Stimulated activated CD8-positive, alpha-beta memory T cell treated with anti-CD3 and anti-CD28 coated beads, Interleukin-7, amount 100 ng/mL, for 1 hour (primary cell): ENCODE results near the gene KLHDC10.
"Not testable (repeated sequence)": the region's sequence is repeated elsewhere in the genome, so short reads cannot be mapped to it uniquely, and the experiment has no call there.

Experiments used
- DNase-seq, 2 donors: peaks; one replicate each; pipeline ENCODE4 v3.0.0-alpha.2; 2020; ENCODE audit warnings: low read depth in 2 of 2

Gene KLHDC10

DNA sequence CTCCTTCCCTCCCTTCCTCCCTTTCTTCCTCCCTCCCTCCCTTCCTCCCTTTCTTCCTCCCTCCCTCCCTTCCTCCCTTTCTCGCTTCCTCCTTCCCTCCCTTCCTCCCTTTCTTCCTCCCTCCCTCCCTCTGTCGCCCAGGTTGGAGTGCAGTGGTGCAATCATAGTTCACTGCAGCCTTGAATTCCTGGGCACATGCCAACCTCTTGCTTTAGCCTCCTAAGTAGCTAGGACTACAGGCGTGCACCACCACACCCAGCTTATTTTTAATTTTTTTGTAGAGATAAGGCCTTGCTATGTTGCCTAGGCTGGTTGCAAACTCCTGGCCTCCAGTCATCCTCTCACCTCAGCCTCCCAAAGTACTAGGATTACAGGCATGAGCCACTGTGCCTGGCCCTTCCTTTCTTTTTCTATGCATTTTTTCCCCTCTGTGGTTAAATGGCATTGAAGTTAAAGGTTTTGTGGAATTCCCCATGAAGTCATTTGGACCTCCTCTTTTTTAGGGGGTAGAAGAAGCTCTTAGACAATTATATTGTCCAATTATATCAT lies 9.6 kb downstream of the KLHDC10 start:
- DNase-seq, result no peak

DNA sequence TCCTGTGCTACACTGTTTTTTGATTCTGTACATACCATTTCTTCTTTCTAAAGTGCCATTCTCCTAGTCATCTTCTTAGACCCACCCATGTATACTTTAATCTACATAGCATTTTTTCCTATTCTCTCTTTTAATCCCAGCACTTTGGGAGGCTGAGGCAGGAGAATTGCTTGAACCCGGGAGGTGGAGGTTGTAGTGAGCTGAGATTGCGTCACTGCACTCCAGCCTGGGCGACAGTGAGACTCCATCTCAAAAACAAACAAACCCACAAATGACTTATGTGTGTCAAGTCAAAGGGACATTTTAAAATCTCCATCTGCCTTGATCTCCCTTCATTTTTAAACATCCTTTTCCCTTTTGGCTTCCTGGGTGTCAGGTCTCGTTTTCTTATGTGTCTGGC lies 13.2 kb downstream of the KLHDC10 start:
- not testable (repeated sequence) for DNase-seq

DNA sequence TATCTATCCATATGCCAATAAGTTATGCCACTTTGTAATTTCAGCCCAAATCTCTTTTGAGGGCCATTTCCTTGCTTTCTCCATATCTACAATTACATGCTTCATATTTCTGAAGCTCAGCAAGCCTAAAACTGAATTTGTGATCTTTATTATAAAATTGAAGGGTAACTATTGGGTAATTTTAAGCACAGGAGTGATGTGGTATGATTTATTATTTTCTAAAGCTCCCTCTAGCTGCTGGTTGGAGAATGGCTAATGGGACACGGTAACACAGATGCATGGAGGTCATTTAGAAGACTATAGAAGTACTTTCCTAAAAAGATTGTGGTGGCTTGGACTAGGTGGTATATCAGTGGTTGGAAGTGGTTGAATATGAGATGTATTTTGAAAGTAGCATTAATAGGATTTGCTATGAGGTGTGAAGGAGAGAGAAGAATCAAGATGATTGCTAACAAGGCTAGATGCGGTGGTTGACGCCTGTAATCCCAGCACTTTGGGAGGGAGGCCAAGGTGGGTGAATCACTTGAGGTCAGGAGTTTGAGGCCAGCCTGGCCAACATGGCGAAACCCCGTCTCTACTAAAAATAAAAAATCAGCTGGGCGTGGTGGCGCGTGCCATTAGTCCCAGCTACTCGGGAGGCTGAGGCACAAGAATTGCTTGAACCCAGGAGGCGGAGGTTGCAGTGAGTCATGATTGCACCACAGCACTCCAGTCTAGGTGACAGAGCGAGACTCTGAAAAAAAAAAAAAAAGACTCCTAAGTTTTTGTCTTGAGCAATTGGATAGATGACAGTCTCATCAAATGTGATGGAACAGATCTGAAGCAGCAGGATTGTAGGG lies 13.9 kb downstream of the KLHDC10 start:
- DNase-seq, result no peak

DNA sequence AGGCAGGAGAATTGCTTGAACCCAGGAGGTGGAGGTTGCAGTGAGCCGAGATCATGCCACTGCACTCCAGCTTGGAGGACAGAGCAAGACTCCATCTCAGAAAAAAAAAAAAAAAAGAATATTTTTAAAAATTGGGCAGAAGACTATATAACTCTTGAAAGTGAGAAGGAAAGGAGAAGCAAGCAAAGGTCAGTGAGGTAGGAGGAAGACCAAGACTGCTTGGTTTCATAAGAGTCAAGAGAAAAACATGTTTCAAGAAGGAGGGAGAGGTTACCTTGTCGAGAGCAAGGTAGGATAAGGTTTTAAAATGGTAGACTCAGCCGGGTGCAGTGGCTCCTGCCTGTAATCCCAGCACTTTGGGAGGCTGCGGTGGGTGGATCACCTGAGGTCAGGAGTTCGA lies 14.9 kb downstream of the KLHDC10 start:
- not testable (repeated sequence) for DNase-seq

DNA sequence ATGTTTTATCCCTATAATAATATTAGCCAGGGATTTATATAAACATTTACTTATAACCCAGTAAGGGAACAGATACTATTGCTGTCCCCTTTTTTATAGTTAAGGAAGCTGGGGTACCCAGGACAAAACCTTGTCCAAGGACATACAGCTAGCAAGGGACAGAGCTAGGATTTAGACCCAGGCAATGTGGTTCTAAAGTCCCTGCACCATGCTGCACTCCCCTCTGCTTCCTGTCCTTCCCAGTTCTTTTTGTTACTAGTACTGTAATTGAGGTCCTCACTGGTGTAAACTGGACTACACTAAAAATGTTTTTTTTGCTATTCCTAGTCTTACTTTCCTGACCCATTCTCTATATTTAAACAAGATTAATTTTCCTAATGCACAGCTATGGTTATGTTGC lies 16.6 kb downstream of the KLHDC10 start:
- no peak for DNase-seq

DNA sequence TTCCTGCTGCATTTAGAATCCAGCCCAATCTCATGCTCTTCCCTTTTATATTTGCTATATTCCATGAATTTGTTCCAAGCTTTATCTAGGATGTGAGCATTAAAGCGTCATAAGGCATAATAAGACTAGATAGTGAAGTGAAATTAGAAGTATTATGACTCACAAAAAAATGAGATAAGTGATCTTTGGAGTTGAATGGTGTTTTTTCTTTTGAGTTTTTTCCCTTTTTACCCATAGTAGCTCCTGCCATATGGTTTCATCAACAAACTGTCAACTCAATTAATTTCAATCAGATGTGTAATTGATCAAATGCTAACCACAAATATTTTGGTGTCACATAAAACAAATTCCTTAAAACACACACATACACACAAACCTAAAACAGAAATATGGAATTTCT lies 17.0 kb downstream of the KLHDC10 start:
- no peak for DNase-seq

DNA sequence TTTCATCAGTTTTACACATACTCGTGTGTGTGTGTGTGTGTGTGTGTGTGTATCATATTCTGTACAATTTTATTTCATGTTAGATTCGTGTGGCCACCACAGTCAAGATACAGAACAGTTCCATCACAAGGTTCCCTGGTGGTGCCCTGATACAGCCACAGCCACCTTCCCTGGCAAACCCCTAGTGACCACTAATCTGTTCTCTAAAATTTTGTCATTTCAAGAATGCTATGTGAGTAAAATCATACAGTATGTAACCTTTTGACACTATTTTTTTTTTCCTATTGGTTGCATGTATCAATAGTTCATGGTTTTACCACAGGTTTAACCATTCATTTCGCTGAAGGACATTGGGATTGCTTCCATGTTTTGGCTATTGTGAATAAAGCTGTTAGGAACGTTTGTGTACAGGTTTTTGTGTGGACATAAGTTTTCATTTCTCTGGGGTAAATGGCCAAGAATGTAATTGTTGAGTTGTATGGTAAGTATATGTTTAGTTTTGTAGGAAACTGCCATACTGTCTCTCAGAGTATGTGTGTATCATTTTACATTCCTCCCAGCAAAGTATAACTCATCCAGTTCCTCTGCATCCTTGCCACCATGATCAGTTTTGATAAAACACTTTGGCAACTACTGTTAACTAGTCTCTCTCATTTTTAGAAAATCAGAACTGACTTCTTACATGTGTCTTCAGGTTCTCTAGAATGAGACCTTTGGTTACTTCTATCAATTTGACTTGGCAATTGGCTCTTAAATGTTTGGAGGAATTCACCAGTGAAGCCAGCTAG lies 20.6 kb downstream of the KLHDC10 start:
- DNase-seq, result no peak

DNA sequence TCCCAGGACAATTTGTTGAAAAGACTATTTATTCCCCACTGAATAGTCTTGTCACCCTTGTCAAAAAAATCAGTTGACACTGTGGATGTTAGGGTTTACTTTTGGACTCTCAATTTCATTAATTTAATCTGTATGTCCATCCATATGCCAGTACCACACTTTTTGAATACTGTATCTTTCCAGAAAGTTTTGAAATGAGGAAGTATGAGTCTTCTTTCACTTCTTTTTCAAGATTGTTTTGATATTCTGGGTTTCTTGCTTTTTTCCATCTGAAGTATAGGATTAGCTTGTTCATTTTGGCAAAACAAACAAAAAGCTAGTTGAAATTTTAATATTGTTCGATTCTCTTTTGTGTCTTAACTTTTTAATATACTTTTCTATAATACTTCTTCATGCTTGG lies 21.7 kb downstream of the KLHDC10 start:
- no peak for DNase-seq

DNA sequence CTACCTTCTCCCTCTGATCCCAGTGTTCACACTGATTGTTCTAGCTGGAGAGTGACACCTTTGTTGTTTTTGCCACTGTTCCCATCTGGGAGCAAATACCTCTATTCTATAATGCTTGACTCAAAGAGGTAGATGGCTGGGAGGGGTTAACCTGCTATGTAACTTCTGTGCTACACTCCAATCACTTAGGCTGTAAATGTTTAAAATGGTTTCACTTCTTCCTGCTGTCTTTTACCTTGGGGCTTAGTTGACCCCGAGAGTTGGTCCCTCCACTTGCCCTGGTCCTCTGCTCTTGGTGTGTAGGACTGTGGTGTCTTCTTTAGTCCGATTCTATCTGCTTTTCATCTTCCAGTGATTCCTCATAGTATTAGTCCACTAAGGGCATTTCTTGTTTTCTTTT lies 22.3 kb downstream of the KLHDC10 start:
- no peak for DNase-seq

DNA sequence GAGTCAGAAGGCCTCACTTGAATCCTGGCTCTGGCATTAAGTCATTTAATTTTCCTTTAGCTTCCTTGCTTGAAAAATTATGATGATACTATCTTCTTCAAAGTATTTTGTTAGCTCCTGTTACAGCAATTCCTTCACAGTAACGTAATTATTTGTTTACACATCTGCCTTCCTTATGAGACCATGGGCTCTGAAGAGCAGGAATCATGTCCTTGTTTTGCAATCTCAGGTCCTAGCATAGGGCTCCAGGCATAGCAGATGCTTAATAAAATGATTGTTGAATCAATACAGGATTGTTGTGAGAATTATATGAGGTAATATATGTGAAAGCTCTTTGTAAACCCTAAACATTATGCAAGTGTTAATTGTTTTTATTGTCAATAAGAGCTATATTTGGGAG lies 25.5 kb downstream of the KLHDC10 start:
- no peak for DNase-seq

DNA sequence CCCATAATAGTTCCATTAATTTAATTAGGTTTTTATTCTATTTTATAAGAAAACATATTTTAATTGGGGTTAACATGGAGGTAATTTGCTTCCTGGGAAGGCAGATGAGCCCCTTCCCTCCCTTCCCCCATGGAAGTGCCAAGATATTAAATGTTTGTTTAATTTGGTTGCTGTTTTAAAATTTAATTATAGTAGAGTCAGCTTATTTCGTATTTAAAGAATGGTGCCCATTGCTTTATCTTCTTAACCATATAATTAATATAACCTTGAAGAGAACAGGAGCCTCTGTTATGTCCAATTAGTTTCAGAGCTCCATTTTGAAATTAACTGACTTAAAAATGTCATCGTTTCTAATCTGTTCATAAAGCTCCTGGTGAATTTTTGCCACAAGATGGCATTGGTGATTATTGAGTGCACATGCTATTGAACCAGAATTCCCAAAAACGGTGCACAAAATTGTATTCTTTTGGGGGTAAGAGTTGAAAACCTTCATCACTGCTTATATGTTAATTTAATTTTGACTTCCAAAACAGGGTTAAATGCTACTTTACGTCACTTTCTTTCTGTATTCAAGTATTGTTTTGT lies 26.0 kb downstream of the KLHDC10 start:
- no peak for DNase-seq

DNA sequence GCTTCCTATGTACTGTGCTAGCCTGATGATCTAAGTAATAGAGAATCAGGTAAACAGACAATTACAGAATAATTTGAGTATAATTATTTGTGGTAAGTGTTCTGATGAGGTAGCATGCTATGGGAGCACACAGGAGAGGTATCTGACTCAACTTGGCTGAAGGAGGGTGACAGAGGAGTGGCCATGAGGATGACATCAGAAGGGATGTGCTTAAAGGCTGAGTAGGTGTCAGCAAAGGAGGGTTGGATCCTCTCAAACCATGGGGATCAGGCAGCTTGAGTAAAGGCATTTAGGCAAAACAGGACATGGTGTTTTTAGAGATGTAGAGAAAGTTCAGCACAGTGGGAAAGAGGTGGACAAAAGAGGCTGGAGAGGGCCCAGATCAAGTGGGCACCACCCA lies 29.0 kb downstream of the KLHDC10 start:
- no peak for DNase-seq

DNA sequence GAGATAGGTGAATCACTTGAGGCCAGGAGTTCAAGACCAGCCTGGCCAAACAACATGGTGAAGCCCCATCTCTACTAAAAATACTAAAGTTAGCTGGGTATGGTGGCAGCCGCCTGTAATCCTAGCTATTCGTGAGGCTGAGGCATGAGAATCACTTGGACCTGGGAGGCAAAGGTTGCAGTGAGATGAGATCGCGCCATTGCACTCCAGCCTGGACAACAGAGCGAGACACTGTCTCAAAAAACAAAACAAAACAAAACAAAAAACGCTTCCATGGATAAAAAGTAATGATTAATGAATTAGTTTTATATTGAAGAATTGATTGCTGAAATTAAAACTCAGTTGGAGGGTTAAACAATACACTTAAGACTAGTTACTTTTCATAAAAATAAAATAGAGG lies 32.3 kb downstream of the KLHDC10 start:
- no peak for DNase-seq

DNA sequence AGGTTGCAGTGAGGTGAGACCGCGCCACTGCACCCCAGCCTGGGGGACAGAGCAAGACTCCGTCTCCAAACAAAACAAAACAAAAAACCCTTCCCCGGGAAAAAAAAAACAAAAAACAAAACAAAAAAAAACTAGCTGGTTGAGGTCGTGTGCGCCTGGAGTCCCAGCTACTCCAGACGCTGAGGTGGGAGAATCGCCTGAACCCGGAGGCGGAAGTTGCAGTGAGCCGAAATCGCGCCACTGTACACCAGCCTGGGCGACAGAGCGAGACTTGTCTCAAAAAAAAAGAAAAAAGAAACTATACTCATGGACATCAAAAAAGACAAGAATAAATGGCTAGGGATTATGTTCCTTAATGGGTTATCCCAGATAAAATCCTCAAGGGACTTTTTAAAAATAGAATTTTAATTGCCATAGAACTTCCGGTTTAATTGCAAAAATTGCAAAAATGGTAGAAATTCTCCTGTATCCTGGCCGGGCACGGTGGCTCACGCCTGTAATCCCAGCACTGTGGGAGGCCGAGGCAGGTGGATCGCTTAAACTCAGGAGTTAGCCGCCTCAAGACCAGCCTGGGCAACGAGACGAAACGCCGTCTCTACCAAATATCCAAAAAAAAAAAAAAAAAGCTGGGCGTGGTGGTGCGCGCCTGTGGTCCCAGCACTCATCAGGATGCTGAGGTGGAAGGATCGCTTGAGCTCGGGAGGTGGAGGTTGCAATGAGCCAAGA lies 37.8 kb downstream of the KLHDC10 start:
- no peak for DNase-seq

DNA sequence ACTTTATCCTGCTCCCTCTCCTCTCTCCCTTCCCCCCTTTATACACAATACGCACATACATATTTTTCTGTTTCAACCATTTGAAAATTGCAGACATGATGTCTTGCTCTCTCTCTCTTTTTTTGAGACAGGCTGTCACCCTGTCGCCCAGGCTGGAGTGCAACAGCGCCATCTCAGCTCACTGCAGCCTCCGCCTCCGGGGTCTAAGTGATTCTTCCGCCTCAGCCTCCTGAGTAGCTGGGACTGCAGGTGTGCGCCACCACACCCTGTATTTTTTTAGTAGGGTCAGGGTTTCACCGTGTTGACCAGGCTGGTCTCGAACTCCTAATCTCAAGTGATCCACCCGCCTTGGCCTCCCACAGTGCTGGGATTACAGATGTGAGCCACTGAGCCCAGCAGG lies 38.5 kb downstream of the KLHDC10 start:
- DNase-seq, result no peak

DNA sequence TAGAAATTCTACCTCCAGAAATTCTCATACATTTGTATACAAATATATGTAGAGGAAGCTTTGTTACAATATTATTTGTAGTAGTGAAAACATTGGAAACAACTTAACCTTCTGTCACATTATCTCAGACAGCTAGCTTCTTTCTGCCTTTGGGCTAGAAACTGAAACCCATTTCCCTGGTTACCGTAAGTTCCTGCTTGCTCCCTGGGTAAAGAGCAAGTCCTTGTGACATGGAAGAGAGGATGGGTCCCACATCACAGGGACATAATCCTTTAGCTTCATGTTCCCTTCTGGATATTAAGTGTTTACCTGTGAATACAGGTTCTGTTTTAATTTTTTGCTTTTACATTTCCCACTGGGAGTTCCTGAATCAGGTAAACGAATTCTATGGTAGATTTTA lies 41.8 kb downstream of the KLHDC10 start:
- DNase-seq, result no peak

DNA sequence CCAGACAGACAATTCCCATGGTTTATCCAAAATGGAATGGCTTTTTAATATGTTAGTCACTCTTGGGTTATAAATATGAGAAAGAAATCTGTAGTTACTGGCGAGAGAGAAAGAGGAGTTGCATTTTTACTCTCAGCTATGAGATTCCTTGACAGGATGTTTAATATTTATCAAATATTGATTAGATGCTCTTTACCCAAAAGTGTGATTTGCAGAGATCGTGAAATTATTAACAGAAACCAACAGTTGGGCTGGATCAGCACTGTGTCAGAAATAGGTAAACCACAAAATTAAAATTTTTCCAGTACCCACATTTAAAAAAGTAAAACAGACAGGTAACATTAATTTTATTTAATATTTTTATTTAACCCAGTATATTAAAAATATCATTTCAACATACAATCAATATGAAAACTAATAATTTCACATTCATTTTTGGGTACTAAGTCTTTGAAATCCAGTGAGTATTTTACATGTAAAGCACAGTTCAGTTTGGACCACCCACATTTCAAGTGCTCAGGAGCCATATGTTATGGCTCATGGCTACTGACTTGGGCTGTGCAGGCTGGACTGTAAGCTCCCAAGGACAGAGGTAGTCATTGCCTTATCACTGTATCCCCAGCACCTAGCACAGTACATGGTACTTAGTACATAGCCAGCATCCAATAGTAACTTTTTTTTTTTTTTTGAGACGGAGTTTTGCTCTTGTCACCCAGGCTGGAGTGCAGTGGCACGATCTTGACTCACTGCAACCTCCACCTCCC lies 42.5 kb downstream of the KLHDC10 start:
- no peak for DNase-seq

DNA sequence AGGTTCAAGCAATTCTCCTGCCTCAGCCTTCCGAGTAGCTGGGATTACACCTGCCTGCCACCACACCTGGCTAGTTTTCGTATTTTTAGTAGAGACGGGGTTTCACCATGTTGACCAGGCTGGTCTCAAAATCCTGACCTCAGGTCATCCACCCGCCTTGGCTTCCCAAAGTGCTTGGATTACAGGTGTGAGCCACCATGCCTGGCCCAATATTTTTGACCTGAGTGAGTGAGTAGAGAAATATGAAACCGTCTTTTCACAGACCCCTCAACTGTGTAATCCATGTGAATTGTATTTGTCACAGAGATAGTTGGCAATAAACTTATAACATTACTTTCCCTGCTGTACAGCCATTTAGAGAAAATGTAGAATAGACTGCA lies 43.1 kb downstream of the KLHDC10 start:
- DNase-seq, result not testable (repeated sequence)

DNA sequence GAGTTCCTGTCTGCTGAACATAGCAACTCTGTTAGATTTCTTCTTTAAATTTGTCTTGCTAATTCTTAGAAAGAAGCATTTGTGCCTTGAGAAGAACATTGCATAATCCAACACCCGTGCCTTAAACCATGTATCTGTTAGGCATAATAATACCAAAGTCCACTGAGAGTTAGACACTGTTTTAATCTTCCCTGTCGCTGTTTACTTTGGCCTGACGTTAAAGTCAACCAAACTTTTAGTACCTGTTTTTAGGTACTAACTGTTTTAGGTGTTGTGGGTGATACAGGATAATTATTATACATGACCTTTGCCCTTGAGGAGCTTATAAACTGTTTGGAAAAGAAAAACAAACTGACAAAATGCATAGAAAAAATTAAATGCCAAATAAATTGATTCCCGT lies 43.6 kb downstream of the KLHDC10 start:
- DNase-seq, result no peak

DNA sequence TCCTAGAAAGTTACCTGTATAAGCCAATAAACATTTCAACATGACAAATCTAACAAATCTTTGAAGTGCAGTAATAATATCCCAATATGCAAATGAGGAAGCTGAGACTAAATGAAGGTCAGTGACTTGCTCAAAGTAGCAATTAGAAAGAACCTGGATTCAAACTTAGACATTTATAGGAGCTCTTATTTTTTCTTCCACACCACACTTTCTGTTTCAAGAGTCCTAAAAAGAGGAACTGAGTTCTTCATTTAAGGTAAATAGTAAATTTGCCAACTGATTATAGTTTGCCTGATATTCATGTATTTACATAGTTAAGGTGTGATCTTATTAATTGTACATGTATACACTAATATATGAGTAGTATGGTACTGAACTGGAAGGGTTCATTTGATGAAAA lies 44.0 kb downstream of the KLHDC10 start:
- no peak for DNase-seq

DNA sequence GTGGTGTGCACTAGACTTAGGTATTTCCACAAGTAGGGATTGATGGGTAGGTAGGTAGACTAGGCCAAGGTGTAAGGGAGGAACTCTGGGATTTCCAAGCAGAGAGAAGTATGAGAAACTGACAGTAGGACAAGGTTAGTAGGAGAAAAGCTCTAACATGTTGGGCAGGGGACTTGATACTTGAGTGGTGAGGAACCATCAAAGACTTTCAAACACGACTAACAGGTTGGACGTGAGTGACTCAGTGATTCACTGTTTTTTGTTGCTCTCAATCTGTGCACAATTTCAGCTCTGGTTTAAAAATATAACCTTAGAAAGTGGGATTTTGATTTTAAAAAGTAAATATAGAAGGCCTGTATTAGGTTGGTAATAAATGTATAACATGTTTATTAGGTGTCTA lies 44.4 kb downstream of the KLHDC10 start:
- DNase-seq, result no peak
